HG03066 (cell line): ENCODE data around the gene AKT1.
"Not testable (repeated sequence)": the region's sequence is repeated elsewhere in the genome, so short reads cannot be mapped to it uniquely, and the experiment has no call there.

Experiments used
- ATAC-seq: cut with Tn5 transposase; IDR thresholded peaks from one replicate; pipeline ENCODE4 v1.9.1; 2021; ENCODE audit warnings: low read depth; ENCODE audit not compliant: unreplicated experiment

The AKT1 gene

DNA sequence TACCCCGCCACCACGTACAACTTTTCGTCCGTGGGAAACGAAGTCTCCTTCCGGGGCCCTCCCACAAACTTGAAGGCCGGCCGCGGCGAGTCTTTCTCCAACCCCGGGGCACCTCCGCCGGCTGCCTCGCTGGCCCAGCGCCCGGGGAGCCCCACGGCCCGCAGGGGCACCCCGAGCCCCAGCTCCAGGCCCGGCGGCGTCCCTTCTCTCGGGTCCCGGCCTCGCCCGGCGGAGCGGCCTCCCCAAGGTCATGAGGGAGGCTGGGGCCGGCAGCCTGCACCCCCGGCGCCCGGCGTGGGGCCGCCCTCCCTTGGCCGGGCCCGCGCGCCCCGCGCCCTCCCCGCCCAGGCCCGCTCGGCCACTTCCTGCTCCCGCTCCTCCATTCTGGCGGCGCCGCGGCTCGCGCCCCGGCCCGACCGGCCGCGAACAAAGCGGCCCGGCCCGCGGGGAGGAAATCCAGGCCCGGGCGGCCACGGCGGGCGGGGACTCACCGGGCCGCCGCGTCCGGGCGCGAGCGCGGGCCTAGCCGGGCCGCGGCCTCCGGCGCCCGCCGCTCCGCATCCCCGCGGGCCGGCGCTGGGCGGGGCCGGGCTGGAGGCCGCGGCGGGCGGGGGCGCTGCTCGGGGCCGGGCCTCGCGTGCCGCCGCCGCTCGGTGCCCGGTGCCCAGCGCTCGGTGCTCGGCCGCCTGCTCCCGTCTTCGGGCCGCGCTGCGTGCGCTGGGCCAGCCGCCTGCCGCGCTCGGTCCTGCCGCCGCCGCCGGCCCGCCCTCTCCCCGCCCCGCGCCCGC, at the start of gene AKT1:
AKT1 (minus strand) TSS at position 756 of the 788 bp plus-strand sequence. CDS start 3,105 bp downstream, outside the sequence.
- ATAC-seq: peak; percentile 27

DNA sequence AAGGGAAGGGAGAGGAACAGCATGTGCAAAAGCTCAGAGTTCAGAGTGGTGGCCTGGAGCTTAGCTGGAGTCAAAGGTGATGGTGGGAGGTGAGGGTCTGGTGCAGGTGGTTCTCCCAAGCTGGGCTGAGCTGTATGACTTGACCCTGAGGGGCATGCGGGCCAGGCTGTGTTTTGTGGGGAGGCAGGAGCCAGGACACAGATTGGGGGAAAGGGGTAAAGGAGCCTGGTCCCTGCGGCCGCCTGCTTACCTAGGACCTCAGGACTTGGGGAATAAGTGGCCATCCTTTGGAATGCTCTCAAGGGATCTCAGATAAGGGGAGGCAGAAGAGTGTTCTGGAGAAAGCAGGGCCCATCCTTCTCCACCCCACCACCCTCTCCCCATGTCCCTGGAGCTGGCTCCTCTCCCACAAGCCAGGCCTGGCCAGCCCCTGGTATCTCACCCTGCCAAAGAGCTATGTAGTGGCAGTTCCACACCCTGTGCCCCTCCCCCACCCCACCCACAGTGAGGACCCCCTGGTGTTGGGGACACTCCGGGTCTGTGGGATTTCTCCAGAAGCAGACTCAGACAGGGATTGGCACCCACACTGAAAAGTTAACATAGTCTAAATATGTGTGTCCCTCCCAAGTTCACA, 49.6 kb upstream of the AKT1 start:
- ATAC-seq: no peak

DNA sequence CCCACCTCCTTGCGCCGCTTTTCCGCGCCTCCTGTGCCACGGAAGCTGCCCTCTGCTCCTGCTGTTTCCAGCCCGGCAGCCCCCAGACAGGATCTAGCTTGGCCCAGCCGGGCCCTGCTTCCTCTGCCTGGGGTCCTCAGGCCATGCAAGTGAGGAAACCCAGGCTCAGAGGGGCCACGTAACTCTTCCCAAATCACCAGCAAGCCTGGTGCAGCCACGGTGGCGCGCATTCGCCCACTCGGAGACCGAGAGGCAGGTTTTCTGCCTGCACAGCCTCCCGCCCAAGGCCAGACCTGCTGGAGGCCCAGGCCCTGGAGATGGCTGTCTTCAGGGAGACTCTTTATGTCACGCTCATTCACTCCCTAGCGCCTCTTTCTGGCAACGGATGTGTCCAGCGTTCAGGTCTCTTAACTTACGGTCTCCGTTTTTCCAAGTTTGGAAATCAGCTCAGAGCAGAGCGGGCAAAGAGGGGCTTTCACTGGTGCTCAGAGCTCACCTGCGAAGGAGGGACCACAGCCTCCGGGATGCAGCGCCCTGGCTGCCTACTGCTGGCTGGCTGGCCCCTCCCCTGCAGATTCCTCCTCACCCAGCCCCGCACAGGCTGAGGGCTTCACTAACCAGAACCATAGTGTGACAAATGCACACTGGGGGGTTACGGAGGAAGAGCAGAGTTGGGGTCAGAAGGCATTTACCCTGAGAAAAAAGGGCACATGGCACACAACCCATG, 48.9 kb upstream of the AKT1 start:
- no peak for ATAC-seq

DNA sequence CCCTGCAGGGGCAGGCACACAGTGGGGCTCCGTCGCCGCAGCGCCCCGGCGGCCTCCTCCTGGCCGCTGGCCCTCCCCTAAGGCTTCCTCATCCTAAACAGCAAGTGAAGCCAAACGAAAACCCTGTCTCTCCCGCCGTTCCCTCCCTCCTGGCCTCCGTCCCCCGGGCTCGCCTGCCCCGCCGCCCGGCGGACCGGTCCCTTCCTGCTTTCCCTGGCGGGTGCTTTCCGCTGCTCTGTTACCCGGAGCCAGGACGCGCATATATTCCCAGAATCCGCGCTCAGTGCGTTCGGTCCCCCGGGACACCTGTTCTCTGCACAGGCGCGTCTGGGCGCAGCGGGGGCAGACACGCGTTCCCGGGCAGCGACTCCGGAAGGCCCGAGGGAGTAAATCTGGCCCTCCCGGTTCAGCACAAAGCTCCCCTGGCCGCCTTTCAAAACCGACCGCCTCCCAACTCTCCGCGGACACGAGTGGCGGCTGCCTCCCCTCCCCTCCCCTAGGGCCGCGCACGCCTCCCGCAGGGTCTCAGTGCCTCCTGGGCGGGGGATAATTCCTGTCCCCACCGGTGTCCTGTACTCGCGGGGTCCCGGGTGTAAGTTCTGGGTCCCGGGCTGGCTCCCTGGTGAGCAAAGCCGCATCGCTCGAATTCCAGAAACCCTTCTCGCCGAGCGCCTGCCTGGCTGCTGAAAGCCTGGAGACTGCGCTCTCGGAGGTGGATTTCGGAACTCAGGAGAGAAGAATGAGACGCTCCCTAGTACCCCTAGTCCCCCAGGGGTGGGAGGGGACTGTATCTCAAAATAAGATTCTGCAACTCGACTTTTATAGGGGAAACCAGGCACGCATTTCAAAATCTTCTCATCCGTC, 48.1 kb upstream of the AKT1 start:
- no peak for ATAC-seq

DNA sequence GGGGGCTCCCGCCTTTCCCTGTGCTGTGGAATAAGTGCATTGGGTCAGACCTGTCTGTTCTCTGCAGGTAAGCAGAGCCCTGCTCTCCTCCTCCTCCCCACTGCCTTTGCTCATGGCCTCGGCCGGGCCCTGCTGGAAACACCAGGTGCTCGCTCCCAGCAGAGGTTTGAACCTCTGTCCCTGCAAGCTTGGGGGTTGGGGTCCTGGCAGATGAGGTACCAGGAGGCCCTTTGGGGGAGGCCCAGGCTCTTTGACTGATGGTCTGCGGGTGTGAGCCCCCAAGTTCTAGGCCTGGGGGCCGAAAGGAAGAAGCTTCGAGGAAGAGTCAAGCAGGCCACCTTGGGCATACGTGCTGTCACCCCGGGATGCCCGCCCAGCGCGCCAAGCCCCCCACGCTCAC, 47.5 kb upstream of the AKT1 start:
- ATAC-seq: no peak

DNA sequence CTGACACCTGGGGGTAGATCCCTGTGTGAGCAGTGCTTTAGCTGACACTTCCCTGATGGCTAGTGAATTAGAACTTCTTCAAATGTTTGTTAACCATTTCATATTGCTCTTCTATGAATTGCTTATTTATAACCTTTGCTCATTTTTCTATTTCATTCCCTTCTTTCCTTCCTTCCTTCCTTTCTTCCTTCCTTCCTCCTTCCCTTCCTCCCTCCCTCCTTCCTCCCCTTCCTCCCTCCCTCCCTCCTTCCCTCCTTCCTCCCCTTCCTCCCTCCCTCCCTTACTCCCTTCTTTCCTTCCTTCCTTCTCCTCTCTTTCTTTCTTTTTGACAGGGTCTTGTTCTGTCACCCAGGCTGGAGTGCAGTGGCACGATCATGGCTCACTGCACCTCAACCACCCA, 46.2 kb upstream of the AKT1 start:
- ATAC-seq: no peak

DNA sequence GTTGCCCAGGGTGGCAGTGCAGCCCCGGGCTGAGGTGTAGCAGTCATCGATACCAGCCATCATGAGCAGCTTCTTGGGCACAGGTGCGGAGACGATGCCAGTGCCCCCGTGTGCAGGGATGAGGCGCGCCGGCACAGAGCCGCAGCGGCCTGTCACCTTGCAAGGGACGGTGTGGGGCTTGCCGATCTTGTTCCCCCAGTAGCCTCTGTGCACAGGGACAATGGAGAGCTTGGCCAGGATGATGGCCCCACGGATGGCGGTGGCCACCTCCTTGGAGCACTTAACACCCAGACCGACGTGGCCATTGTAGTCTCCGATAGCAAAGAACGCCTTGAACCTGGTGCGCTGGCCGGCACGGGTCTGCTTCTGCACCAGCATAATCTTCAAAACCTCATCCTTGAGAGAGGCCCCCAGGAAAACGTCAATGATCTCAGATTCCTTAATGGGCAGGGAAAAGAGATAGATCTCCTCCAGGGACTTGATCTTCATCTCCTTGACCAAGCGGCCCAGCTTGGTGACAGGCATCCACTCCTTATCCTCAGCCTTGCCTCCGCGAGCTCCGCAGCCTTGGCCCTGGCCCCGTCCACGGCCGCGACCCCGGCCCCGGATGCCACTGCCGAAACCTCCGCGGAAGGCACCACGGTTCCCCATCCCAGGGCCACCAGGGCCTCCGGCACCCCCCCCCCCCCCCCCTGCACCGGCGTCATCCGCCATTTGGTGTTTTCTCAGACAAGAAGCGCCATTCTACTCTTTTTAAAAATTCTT, 40.8 kb upstream of the AKT1 start:
- not testable (repeated sequence) for ATAC-seq

DNA sequence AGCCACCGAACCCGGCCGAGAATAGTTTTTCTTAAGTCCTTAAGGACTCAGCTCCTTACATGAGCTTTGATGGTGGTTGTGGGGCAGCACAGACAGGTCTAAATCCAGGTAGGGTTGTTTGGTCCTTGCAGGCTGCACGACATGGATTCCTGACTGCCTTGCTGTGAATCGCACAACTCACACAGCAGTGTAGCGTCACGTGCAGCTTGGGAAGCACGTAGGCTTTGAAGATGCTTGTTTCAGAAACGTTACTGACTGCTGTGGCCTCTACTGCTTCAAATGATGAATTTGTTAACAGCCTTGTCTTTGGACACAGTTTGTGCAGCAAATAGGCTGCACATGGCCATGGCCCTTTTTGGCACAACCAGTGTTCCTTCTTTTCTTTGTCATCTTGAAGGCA, 35.2 kb upstream of the AKT1 start:
- ATAC-seq: no peak

DNA sequence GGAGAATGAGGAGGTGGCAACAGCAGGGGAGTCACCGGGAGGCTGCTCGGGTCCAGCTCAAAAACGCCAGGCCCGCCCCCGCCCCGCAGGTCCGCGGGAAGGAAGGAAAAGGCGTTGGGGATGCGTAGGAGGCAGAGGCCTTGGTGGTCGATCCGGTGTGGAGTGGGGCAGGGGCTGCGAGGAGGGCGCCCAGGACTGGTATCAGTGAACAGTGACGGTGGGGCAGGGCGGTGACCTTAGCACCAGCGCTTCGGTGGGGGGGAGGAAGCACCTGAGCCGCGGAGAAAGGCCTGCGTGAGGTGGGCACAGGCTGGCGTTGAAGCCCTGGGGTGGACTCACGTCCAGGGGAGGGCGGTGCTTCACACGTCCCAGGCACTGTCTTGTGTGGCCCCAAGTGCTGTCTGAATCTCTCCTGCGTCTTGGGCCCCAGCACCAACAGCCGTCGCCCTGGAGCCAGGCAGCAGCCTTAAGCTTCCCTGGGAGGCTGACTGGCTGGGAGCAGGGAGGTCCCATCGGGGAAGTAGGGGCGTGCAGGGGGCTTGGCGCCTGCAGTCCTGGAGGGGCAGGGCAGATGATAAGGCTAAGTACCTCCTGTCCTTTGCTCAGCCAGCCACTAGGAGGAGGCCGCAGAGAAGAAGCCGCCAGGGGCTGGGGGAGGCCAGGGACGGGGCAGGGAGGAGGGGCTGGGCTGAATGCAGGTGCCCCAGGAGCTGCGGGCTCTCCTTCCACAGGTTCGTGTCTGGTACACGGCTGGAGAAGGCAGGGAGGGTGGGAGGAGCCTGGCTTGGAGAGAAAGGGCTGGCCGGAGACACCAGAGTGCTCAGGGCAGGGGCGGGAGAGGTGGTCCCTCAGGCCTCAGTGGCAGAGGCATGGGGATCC, 31.9 kb upstream of the AKT1 start:
- no peak for ATAC-seq

DNA sequence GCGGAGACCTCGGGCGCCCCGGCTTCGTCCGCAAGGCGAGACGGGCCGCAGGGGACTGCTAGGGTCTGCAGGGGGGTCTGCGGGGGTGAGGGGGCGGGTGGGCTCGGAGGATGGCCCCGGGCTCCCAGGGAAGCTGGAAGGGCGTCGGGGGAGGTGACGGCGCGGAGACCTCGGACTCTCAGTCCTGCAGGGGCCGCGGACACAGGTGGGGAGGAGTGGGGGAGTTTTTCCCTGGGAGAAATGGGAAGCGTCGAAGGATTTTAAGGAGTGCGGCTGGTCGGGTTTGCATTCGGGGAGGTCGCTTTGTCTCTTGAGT, 31.3 kb upstream of the AKT1 start:
- no peak for ATAC-seq

DNA sequence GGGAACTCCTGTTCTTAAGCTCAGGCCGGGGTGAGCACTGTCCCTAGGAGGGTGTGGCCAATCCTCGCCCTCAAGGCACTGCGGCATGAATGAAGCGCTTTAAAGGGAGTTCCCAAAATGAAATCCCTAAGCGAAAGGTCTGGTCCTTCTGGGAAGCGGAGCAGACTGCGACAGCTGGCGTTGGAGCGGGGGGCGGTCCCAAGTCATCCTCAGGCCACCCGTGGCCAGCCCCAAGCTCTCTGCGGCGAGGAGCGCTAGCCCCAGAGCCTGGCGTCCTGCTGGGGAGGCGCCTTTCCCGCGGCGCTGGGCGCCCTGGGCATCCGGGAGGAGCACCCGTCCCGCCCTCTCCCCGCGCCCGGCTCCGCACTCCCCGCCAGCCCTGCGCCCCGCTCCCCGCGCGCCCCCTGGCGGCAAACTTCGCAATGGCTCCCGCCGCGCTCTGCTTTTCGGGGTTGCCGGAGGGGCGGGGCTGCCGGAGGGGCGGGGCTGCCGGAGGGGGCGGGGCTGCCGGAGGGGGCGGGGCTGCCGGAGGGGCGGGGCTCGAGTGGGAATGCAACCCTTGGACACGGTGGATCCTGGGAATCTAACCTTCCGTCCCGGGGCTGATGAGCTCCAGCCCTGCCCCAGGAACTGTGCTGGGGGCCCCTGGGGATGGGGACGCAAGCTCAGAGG, 30.8 kb upstream of the AKT1 start:
- ATAC-seq: no peak

DNA sequence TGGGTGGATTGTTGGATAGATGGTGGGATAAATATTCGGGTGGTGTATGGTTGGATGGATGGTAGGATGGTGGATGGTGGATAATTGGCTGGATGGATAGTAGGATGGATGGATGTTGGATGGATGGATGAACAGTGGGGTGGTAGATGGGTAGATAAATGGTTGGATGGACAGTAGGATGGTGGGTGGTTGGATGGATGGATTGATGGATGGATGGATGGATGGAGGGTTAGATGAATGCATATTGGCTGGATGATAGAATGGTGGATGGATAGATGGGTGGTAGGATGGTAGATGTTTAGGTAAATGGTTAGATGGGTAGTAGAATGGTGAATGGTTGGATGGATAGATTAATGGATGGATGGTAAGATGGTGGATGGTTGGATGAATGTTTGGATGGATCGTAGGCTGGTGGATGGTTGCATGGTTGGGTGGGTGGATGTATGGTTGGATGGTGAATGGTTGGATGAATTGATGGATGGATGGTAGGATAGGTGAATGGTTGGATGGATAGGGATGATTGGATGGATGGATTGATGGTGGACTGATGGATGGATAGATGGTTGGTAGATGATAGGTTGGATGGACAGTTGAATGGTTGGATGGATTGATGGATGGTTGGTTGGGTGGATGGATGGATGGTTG, 28.9 kb upstream of the AKT1 start:
- no peak for ATAC-seq

DNA sequence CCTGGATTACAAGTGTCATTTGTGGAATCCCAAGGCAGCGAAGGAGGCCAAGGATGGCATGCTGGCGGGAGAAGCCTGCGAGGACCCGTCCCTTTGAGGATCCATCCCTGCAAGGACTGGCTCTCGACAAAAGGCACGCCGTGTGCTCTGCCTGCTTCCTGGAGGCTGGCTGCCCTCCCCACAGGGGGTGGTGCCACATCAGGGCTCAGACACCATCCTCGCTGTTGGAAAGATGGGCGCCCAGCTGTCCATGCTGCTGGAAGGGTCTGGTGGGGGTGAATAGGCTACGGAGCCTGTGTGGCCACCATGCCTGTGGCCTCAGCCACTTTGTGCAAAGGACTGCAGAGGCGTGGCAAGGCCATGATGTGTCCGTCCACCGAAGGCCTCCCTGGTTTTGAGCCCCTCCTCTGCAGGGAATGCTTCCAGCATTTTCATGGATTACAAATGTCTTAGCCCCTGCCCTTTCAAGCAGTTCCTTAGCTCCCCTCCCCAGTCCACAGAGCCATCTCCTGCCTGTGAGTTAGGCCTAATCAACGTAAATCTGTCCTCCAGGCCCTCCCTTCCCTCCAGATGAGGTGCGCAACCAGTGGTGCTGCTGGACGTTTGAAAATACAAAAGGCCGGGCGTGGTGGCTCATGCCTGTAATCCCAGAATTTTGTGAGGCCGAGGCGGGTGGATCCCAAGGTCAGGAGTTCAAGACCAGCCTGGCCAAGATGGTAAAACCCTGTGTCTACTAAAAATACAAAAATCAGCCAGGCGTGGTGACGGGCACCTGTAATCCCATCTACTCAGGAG, 27.5 kb upstream of the AKT1 start:
- ATAC-seq: no peak

DNA sequence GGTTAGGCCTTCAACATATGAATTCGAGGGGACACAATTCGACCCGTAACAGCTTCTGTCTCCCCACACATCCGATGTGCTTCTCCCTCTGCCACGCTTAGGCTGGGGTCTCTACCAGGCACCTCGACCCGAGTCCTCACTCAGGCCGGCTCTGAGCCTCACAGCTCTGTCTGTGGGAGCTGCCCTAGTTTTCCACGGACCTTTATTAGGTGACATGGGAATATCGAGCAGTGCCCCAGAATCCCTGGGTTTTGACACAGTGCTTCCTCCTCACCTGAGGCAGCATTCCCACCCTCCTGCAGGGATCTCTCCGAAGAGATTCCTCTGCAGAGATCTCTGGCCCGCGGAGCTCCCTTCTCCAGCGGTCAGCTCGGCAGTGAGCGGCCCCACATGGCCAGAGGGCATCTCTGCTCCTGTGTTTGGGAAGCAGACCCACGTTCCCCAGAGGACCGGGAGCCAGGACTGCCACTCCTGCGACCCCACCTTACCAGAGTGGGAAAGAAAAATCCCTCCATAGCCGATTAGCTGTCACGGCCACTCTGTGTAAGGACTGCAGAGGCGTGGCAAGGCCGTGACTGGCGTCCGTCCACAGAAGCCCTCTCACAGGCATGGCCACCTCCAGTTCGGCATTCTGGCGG, 26.5 kb upstream of the AKT1 start:
- ATAC-seq: no peak

DNA sequence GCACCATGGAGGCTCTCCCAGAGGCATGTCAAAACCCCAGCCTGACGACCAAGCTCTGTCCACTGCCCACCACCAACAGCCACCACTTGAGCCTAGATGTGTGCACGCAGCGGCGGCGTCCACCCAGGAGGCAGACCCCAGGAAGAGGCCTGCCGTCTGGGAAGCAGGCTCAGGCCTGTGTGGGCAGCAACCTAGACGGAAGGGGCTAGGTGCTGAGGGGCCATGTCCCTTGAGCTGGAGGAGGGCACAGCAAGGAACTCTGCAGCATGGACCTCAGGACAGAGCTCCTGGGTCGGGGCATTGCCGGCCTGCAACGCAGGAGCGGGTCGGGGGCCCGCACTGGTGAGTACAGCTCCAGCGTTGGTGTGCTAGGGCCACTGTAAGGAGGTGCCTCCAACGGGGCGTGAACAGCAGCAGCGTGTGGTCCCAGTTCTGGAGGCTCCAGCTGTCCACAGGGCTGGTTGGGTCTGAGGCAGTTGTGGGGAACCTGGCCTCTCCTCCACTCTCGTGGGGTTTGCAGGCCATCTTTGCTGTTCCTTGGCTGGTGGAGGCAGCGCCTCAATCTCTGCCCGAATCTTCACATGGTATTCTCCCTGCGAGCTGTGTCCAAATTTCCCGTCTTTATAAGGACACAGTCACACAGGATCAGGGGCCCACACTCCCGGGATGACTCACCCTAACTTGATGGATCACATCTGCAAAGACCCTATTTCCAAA, 25.8 kb upstream of the AKT1 start:
- ATAC-seq: no peak

DNA sequence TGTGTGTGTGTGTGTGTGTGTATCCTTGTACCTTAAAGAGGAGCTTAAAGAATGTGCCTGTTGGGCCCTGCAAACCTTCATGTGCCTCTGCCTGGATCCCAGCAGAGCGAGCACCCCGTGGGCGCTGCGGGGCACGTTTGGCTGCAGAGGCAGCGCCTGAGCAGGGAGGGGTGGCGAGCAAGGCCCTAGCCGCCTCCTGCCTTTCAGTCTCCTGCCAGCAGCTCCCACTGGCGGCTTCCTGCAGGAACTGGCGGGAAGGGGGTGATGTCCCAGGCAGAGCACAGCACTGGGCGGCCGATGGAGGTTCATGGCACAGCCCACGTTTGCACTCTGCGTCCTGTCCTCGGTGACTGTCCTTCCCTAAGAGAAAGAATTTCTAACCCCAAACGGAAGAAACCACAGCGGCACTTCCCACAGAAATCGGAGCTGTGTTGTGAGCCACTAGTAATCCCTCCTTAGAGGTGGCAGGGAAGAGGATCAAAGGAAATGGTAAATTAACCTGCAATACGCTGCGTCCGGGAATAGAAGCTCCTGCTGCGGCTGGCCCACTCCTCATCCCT, 25.2 kb upstream of the AKT1 start:
- ATAC-seq: no peak
